GM12874 (cell line): ENCODE data around the gene PRDM8.

Experiments used
- TF ChIP-seq, protein P1 (sequence below): IDR thresholded peaks from 2 replicates; pipeline ENCODE4 v1.5.1; 2011; ENCODE audit warnings: low read depth, mild to moderate bottlenecking, control low read depth, low read length, moderate library complexity; ENCODE audit not compliant: insufficient read depth

Gene PRDM8

DNA sequence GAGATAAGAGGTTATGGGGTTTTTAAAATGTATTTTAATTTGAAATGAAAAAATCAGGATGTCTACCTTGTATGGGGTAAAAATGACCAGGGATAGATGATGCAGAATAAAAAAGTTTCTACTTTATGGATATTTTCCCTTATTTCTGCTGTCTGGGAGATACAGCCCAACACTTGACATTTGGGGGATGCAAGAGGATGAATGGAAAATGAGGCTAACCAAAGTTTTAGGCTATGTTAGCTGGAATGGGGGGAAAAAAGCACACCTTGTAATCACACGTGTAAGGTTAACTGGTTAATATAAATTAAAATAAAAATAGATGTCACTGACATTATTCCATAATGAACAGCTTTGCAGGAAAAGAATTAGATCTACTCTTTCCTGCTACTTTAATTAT, 1.1 kb downstream of the PRDM8 start:
- TF ChIP-seq, protein P1, sequence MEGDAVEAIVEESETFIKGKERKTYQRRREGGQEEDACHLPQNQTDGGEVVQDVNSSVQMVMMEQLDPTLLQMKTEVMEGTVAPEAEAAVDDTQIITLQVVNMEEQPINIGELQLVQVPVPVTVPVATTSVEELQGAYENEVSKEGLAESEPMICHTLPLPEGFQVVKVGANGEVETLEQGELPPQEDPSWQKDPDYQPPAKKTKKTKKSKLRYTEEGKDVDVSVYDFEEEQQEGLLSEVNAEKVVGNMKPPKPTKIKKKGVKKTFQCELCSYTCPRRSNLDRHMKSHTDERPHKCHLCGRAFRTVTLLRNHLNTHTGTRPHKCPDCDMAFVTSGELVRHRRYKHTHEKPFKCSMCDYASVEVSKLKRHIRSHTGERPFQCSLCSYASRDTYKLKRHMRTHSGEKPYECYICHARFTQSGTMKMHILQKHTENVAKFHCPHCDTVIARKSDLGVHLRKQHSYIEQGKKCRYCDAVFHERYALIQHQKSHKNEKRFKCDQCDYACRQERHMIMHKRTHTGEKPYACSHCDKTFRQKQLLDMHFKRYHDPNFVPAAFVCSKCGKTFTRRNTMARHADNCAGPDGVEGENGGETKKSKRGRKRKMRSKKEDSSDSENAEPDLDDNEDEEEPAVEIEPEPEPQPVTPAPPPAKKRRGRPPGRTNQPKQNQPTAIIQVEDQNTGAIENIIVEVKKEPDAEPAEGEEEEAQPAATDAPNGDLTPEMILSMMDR = no peak

- TF ChIP-seq, protein P1 = no peak
Observed at GRCh38 chr4:80199004-80199560, 1.8 kb downstream of the PRDM8 start.

- TF ChIP-seq, protein P1 = no peak
Observed at GRCh38 chr4:80199947-80200346, 2.6 kb downstream of the PRDM8 start.

GRCh38 chr4:80201252-80202151, 4.2 kb downstream of the PRDM8 start:
- TF ChIP-seq, protein P1 = no peak

DNA sequence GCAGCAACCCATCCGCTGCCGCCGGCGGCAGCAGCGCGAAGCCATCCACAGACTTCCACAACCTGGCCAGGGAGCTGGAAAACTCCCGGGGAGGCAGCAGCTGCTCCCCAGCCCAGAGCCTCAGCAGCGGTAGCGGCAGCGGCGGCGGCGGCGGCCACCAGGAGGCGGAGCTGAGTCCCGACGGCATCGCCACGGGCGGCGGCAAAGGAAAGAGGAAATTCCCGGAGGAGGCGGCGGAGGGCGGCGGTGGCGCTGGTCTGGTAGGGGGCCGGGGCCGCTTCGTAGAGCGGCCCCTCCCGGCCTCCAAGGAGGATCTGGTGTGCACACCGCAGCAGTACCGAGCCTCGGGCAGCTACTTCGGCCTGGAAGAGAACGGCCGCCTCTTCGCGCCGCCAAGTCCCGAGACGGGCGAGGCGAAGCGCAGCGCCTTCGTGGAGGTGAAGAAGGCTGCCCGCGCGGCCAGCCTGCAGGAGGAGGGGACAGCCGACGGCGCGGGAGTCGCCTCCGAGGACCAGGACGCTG, 4.9 kb downstream of the PRDM8 start:
- TF ChIP-seq, protein P1 = peak; percentile 85

- TF ChIP-seq, protein P1 = no peak
Observed at GRCh38 chr4:80202741-80203553, 5.6 kb downstream of the PRDM8 start.
